ENCODE data around the gene OR8B8. TPM values are rescaled to one million over a fixed set of nuclear protein-coding genes. Genes with fewer than 3 reads are reported as not detected.
A peak's percentile ranks its signal among the peaks of the same experiment; 100 is the strongest.

Gene OR8B8, protein sequence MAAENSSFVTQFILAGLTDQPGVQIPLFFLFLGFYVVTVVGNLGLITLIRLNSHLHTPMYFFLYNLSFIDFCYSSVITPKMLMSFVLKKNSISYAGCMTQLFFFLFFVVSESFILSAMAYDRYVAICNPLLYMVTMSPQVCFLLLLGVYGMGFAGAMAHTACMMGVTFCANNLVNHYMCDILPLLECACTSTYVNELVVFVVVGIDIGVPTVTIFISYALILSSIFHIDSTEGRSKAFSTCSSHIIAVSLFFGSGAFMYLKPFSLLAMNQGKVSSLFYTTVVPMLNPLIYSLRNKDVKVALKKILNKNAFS
- not detected in 2 replicates for total RNA-seq (2012; rRNA removed)

DNA sequence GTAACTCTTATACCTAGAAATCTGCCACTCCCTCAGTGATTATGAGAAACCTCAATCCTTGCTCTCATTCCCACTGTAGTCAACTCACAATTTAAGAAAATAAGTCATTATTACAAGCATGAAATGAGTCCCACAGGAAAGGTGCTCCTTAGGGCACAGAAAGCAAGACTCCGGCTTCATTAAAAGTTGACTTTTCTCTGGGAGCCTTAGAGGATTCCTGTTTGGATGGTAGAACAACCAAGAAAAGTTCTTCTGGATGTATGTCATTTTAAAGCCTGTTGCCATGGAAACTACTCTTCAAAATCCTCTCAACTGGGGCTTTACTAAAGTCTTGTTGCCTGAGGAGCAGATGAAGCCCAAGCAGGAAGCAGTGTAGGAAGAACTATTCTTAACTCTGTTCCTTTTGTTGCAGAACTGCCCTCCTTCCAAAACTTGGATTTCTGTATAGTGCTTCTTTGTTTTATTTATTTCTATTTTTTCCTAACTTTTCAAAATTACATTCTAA is at the start of gene OR8B8:
OR8B8 (minus strand) TSS at position 51 of the 505 bp plus-strand sequence. CDS start 4,611 bp downstream, outside the sequence.
- H3K4me3 ChIP-seq (ENCODE audit: low read length), result no peak within 1 kb of the TSS
- no peak within 1 kb of the TSS for H3K4me2 ChIP-seq (ENCODE audit: low read length)
- no peaks in the 10 kb centered on the region for H3K36me3 ChIP-seq (ENCODE audit: insufficient read depth, low read length)
- H3K4me1 ChIP-seq (ENCODE audit: control insufficient read depth, insufficient read depth, low read length), result no peaks in the 10 kb centered on the region
- H3K9ac ChIP-seq (ENCODE audit: low read depth, low read length), result no peak within 1 kb of the TSS
- H3K27me3 ChIP-seq (ENCODE audit: control insufficient read depth, insufficient read depth, low read length), result peaks cover 8% of the 10 kb centered on the region
- H3K9me3 ChIP-seq (replicated peaks; ENCODE audit: low read length), result no peaks in the 10 kb centered on the region

DNA sequence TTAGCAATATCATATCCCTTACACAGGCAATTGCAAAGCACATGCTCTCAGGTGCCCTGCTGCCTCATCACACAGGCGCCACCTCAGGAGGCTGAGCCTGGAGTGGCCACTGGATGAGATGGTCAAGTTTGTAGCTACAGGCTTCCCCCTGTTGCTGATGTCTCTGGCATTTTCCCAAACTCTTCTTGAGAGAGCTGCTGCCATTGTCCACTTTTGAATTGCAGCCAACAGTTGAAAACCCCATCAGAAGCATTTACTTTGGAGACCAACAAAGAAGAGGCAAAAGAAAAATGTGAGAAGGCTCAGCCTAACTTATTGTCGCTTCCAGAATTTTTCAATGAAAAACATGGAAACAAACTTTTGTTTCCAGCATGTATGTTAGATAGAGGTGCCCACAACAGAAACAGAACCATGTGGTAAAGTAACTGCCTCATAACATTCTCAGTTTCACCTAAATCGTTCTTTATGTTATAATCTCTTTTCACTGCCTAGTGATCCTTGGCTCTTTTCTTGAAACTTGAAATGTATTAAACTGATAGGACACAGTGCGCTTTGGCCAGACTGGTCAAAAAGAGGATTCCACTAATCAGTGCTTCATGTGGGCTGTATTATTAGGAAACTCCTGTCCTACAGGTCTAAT is 47.6 kb upstream of the OR8B8 start:
- Histone ChIP-seq H3K9me3 (replicated peaks; ENCODE audit: low read length) (no peaks in the 10 kb centered on the region), H3K36me3 (ENCODE audit: insufficient read depth, low read length) (no peaks in the 10 kb centered on the region), H3K4me2 (ENCODE audit: low read length) (no peak overlapping the region), H3K27me3 (ENCODE audit: control insufficient read depth, insufficient read depth, low read length) (peaks cover 8% of the 10 kb centered on the region), H3K9ac (ENCODE audit: low read depth, low read length) (no peak overlapping the region), H3K4me3 (ENCODE audit: low read length) (no peak overlapping the region), H3K4me1 (ENCODE audit: control insufficient read depth, insufficient read depth, low read length) (no peaks in the 10 kb centered on the region)

DNA sequence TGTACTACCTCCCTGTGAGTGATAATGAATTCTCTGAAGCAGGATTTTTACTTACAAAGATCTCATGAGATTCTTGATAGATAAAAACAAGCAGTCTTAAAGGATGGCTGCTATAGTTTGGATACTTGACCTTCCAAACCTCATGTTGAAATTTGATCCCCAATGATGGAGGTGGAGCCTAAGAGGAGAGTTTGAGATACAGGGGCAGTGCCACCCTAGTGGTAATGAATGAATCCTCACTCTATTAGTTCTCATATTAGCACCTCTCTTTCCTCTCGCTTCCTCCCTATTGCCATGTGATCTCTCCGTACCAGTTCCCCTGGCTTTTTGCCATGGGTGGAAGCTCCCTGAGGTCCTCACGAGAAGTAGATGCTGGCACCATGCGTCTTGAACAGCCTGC is 37.9 kb upstream of the OR8B8 start:
- Histone ChIP-seq H3K4me1 (ENCODE audit: control insufficient read depth, insufficient read depth, low read length) (peaks cover 16% of the 10 kb centered on the region), H3K27me3 (ENCODE audit: control insufficient read depth, insufficient read depth, low read length) (no peaks in the 10 kb centered on the region), H3K4me3 (ENCODE audit: low read length) (no peak overlapping the region), H3K4me2 (ENCODE audit: low read length) (no peak overlapping the region), H3K9ac (ENCODE audit: low read depth, low read length) (no peak overlapping the region), H3K9me3 (replicated peaks; ENCODE audit: low read length) (no peaks in the 10 kb centered on the region), H3K36me3 (ENCODE audit: insufficient read depth, low read length) (no peaks in the 10 kb centered on the region)

DNA sequence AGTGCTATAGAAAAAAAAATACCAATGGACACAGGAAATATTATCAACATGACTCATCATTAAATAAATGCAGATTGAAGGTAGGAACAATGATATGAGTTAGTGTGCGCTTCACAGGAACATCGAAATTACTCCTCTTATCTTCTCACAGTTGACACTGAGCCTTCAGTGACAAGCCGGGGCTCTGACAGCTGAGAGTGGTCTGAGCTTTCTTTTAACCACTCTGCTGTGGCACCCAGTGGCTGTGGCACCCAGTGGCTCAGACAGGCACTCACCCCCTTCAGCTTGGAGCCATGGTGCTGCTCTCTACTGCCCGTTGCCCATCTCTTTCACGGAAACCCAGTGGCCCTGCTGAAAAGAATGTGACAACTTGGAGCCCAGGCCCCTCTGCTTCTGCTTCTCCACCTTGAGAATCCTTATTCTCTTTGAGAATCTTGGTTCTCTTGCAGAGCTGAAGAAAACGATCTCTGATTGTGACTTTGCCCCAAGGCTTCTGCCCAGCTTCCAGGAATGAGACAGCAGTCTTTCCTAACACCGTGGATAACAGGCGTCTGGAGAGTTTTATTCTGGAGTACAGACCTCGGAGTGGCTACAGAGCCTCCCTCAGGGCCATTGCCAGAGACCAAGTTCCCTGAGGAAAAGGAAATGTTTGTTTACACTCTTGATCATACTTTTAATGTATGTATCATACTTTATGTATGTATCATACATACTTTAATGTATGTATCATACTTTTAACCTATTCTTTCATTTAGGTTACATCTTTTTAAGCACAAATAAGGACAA is 37.1 kb upstream of the OR8B8 start:
- Histone ChIP-seq H3K4me2 (ENCODE audit: low read length) (peak overlapping the region; percentile 24), H3K27me3 (ENCODE audit: control insufficient read depth, insufficient read depth, low read length) (no peaks in the 10 kb centered on the region), H3K9ac (ENCODE audit: low read depth, low read length) (no peak overlapping the region), H3K36me3 (ENCODE audit: insufficient read depth, low read length) (no peaks in the 10 kb centered on the region), H3K4me3 (ENCODE audit: low read length) (no peak overlapping the region), H3K9me3 (replicated peaks; ENCODE audit: low read length) (no peaks in the 10 kb centered on the region), H3K4me1 (ENCODE audit: control insufficient read depth, insufficient read depth, low read length) (peaks cover 16% of the 10 kb centered on the region)

DNA sequence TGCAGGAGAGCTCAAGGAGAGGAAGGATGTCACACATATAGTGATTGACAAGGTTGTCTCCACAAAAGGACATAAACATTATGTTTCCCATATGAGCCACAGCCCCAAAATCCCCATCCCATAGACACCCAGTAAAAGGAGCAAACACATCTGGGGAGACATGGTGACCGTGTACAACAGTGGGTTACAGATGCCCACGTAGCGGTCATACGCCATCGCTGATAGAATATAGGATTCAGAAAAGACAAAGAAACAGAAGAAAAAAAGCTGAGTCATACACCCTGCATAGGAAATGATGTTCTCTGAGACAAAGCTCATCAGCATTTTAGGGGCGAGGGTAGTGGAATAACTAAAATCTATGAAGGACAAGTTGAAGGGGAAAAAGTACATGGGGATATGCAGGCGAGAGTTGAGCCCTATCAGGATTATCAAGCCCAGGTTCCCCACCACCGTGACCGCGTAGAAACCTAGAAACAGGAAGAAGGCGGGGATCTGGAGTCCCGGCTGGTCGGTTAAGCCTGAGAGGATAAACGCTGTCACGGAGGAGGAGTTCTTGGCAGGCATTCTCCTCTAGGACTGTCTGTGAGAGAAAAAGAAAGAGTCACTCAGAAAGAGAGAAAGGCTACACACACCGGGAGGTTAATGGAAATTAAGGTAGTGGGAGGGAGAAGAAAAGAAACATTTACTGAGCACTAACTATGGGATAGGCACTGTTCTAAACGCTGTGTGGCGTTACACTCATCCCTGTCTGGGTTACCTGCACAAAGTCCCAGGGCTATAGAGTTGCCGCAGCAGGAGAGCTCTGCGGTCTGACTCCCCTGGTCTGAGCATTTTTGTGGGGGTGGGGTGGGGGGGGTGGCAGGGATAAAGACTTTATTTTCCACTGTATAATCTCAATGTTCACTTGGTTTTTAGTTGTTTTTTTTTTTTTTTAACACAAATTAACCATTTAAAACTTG is 36.1 kb upstream of the OR8B8 start:
- H3K9me3 ChIP-seq (replicated peaks; ENCODE audit: low read length), result no peaks in the 10 kb centered on the region
- no peaks in the 10 kb centered on the region for H3K36me3 ChIP-seq (ENCODE audit: insufficient read depth, low read length)
- peak overlapping the region; percentile 68 for H3K4me3 ChIP-seq (ENCODE audit: low read length)
- H3K27me3 ChIP-seq (ENCODE audit: control insufficient read depth, insufficient read depth, low read length), result no peaks in the 10 kb centered on the region
- peak overlapping the region; percentile 88 for H3K4me2 ChIP-seq (ENCODE audit: low read length)
- H3K4me1 ChIP-seq (ENCODE audit: control insufficient read depth, insufficient read depth, low read length), result peaks cover 16% of the 10 kb centered on the region
- H3K9ac ChIP-seq (ENCODE audit: low read depth, low read length), result peak overlapping the region; percentile 37

DNA sequence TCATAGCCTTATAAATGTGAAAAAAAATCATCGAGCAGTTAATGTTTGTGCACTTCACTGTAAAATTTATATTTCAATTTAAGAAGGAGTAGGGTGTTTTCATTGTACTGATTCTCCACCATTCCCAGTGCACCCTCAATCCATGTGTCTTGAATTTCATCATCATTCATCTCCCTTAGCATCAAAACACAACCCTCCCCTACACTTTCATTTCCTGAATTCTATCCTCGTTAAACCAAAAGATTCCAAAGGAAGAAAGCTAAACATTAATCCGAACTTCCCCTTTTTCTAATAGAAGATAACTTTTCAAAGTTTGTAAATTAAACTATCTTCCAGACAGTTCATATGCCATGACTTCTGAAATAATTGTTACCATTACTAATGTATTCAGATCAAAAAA is 34.1 kb upstream of the OR8B8 start:
- Histone ChIP-seq H3K4me1 (ENCODE audit: control insufficient read depth, insufficient read depth, low read length) (peaks cover 16% of the 10 kb centered on the region), H3K9me3 (replicated peaks; ENCODE audit: low read length) (no peaks in the 10 kb centered on the region), H3K4me2 (ENCODE audit: low read length) (no peak overlapping the region), H3K9ac (ENCODE audit: low read depth, low read length) (no peak overlapping the region), H3K27me3 (ENCODE audit: control insufficient read depth, insufficient read depth, low read length) (no peaks in the 10 kb centered on the region), H3K4me3 (ENCODE audit: low read length) (no peak overlapping the region), H3K36me3 (ENCODE audit: insufficient read depth, low read length) (no peaks in the 10 kb centered on the region)

DNA sequence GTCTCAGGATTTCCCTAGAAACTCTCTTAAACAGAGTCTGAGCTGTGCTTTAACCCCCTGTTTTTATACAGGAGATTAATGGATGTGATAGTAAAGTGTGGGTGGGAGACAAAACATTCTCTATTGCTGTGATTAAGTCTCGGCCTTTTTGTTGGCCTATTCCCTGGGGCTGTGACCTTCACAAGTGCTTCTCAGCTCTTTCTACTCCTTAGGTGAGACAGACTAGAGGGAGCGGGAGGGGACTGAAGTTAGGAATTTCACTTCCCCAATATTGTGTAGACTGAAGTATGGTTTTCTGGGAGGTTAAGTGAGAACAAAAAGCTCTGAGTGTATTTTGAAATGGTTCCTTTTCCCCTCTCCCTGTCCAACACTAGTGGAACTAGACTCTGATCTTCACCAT is 29.8 kb upstream of the OR8B8 start:
- Histone ChIP-seq H3K4me1 (ENCODE audit: control insufficient read depth, insufficient read depth, low read length) (no peaks in the 10 kb centered on the region), H3K9ac (ENCODE audit: low read depth, low read length) (no peak overlapping the region), H3K4me2 (ENCODE audit: low read length) (no peak overlapping the region), H3K4me3 (ENCODE audit: low read length) (no peak overlapping the region), H3K9me3 (replicated peaks; ENCODE audit: low read length) (no peaks in the 10 kb centered on the region), H3K27me3 (ENCODE audit: control insufficient read depth, insufficient read depth, low read length) (no peaks in the 10 kb centered on the region), H3K36me3 (ENCODE audit: insufficient read depth, low read length) (no peaks in the 10 kb centered on the region)

DNA sequence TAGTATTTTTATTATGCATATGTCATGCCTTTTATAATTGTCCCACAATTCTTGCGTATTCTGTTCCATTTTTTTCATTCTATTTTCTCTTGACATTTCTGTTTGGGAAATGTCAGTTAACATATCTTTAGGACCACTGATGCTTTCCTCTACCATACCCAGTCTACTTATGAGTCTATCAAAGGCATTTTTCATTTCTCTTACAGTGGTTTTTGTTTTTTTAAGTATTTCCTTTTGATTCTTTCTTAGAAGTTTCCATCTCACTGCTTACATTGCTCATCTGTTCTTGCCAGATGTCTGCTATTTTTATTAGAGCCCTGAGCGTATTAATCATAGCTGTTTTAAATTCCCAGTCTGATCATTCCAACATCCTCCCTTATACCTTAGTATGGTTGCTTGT is 29.3 kb upstream of the OR8B8 start:
- Histone ChIP-seq H3K4me3 (ENCODE audit: low read length) (no peak overlapping the region), H3K9ac (ENCODE audit: low read depth, low read length) (no peak overlapping the region), H3K36me3 (ENCODE audit: insufficient read depth, low read length) (no peaks in the 10 kb centered on the region), H3K27me3 (ENCODE audit: control insufficient read depth, insufficient read depth, low read length) (no peaks in the 10 kb centered on the region), H3K9me3 (replicated peaks; ENCODE audit: low read length) (no peaks in the 10 kb centered on the region), H3K4me2 (ENCODE audit: low read length) (no peak overlapping the region), H3K4me1 (ENCODE audit: control insufficient read depth, insufficient read depth, low read length) (no peaks in the 10 kb centered on the region)

DNA sequence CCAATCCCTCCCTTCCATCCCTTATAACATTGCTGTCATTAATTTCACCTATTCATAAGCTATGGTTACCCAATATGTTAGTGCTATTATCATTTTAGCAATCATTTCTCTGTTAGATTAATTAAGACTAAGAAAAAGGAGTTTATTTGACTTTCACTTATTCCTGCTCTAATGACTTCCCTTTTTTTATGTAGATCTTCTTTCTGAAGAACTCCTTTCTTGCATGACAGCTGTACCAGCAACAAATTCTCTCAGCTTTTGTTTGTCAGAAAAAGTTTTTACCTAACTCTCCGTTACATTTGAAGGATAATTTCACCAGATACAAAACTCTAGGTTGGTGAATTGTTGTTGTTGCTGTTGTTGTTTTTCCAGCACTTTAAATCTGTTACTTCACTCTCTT is 28.6 kb upstream of the OR8B8 start:
- Histone ChIP-seq H3K9me3 (replicated peaks; ENCODE audit: low read length) (no peaks in the 10 kb centered on the region), H3K4me1 (ENCODE audit: control insufficient read depth, insufficient read depth, low read length) (no peaks in the 10 kb centered on the region), H3K4me2 (ENCODE audit: low read length) (no peak overlapping the region), H3K9ac (ENCODE audit: low read depth, low read length) (no peak overlapping the region), H3K27me3 (ENCODE audit: control insufficient read depth, insufficient read depth, low read length) (no peaks in the 10 kb centered on the region), H3K36me3 (ENCODE audit: insufficient read depth, low read length) (no peaks in the 10 kb centered on the region), H3K4me3 (ENCODE audit: low read length) (no peak overlapping the region)

DNA sequence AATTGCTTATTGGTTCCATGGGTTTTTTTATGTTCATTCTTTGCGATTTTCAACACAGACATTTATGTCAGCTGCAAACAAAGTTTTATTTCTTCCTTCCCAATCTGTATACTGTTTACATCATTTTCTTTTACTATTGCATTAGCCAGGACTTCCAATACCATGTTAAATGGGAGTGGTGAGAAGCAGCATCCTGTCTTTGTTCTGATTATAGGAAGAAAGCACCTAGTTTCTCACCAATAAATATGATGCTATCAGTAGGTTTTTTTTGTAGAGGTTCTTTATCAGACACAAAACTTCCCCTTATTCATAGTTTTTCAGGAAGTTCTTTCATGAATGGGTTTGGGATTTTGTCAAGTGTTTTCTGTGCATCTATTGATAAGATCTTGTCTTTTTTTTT is 28.0 kb upstream of the OR8B8 start:
- no peaks in the 10 kb centered on the region for H3K9me3 ChIP-seq (replicated peaks; ENCODE audit: low read length)
- H3K4me1 ChIP-seq (ENCODE audit: control insufficient read depth, insufficient read depth, low read length), result no peaks in the 10 kb centered on the region
- no peaks in the 10 kb centered on the region for H3K36me3 ChIP-seq (ENCODE audit: insufficient read depth, low read length)
- no peak overlapping the region for H3K4me3 ChIP-seq (ENCODE audit: low read length)
- H3K9ac ChIP-seq (ENCODE audit: low read depth, low read length), result no peak overlapping the region
- H3K4me2 ChIP-seq (ENCODE audit: low read length), result no peak overlapping the region
- no peaks in the 10 kb centered on the region for H3K27me3 ChIP-seq (ENCODE audit: control insufficient read depth, insufficient read depth, low read length)
